ENCODE data around the gene TIPRL. TPM values are rescaled to one million over a fixed set of nuclear protein-coding genes. Genes with fewer than 3 reads are reported as not detected.

The TIPRL gene
- total RNA-seq, 4 donors from 2014 or later = 14.5 to 45.1 (median 23.7) TPM

DNA sequence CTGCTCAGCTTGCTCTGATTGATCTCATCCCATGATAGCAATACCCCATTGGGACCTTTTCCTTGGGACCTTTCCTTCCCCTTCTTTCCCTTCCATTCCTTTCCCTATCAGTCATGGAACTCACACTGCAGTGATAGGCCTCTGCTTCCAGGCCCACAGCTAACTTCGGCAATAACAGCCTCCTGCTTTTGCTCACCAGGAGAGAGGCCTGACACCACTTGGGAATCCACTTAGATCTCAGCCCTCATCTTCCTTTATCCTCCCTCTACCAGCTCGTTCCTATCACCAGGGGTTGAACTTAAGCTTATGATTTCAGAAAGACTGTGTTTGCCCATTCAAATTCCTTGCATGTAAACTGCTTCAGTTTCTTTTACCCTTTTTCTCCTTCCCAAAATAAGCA lies 11.0 kb upstream of the TIPRL start:
- intact Hi-C loops (cut with DNase I) = no loop called here
- Histone ChIP-seq H3K9me3 (no peaks in the 10 kb centered on the region), H3K27me3 (no peaks in the 10 kb centered on the region), H3K4me3 (no peak overlapping the region), H3K27ac (no peak overlapping the region), H3K4me1 (no peaks in the 10 kb centered on the region), H3K36me3 (no peaks in the 10 kb centered on the region)
- 44 to 55% methylated on average over 2 of the region's 2 CpGs for WGBS, 2 donors
- no peak for TF ChIP-seq CTCF (IDR thresholded peaks at IDR 0.05)
- no peak for TF ChIP-seq POLR2A (IDR thresholded peaks at IDR 0.05)
- DNase-seq = no peak

DNA sequence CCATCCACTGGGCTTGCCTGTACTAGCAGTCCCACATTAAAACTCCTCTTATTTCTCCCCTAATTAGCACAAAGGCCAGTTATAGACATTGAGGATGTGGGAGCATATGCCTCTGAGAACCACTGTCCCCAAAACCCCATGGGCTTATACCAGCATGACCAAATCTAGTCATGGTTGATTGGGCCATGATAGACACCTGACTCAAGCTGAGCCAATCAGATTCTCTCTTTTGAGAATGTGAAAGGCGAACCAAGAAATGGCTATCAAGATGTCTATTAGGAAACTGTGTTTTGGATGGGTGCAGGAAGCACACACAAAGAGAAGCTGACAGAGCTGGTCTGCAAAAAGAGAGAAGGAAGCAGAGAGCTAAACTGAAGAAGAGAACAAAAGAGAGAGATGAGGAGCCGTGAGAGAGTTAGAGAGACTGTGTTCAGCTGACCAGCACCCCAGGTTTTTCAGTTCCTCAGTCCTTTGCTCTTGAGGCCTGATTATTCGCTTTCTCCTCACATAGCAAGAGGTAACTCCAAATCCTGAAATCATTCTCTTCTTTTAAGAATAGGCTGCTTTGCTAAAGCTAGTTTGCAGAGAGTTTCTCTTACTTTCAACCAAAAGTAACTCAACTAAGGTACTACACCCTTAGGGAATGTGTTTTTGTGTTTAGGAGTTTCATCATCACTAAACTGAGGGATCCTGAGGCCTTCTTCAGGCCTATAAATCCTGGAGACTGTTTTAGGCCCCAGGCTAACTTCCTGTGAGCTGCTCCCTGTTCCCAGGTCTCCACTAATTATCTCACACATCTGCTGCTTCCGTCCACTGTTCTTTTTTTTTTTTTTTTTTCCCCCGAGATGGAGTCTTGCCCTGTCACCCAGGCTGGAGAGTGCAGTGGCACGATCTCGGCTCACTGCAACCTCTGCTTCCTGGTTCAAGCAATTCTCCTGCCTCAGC lies 7.9 kb upstream of the TIPRL start:
- no peak for TF ChIP-seq CTCF (IDR thresholded peaks at IDR 0.05)
- TF ChIP-seq POLR2A (IDR thresholded peaks at IDR 0.05) = no peak
- 88 to 90% methylated on average over 5 to 7 of the region's 7 CpGs for WGBS, 2 donors
- Histone ChIP-seq H3K27me3 (no peaks in the 10 kb centered on the region), H3K9me3 (no peaks in the 10 kb centered on the region), H3K4me3 (no peak overlapping the region), H3K36me3 (no peaks in the 10 kb centered on the region), H3K27ac (no peak overlapping the region), H3K4me1 (no peaks in the 10 kb centered on the region)
- intact Hi-C loops (cut with DNase I) = no loop called here
- no peak for DNase-seq

DNA sequence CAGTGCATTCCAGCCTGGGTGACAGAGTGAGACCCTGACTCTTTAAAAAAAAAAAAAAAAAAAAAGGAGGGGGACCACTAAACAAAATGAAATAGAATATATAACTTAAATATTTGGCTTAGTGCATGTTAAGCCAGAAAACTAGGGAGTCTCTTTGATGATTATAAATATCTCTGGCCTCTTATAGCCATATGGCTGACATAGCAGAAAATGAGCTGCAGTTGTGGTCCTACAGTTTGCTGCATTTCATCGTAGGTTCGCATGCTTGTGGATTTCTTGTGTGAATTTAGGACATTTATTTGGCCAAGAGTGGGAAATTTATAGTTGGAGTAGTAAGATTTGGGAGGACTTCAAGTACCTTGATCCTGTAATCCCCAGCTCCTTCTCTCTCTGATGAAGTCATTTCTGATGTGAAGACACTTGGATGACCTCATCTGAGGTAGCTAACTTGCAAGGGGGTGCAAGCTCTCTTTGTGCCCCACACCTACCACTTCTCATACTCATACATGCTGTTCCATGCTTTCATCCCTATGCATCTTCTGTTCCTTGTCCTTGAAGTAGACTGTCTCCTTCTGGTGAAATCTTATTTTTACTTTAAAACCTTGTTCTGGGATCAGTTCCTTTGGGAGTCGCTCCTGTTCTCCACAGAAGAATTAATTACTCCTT lies 6.4 kb upstream of the TIPRL start:
- 88 to 91% methylated on average over 3 of the region's 3 CpGs for WGBS, 2 donors
- no peaks in the 10 kb centered on the region for H3K36me3 ChIP-seq
- no peaks in the 10 kb centered on the region for H3K4me1 ChIP-seq
- no peak overlapping the region for H3K4me3 ChIP-seq
- no peak for DNase-seq
- intact Hi-C loops (cut with DNase I) = no loop called here
- no peaks in the 10 kb centered on the region for H3K27me3 ChIP-seq
- TF ChIP-seq POLR2A (IDR thresholded peaks at IDR 0.05) (no peak), CTCF (IDR thresholded peaks at IDR 0.05) (no peak)
- H3K9me3 ChIP-seq = no peaks in the 10 kb centered on the region
- H3K27ac ChIP-seq = no peak overlapping the region

DNA sequence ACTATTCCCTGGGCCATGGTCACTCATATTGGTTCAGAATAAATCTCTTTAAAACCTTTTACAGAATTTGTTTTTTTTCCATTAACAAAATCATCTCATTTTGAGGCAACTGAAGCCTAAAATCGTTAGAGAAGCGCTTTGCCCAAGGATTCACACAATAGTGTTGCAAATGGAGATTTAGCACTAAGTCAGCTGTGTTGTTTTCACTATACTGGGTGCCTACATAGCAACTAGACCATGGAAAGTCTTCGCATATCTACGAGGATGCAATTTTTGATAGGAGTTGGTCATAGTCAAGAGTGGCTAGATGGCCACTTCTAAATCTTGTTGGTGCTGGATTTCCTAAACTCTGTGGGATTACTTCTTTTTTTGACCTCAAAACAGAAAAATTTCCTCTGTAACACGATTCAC lies 530 bp upstream of the TIPRL start:
- TF ChIP-seq POLR2A (IDR thresholded peaks at IDR 0.05) (no peak), CTCF (IDR thresholded peaks at IDR 0.05) (no peak)
- Histone ChIP-seq H3K4me3 (peak overlapping the region; percentile 88 to 92 (median 90)), H3K27me3 (no peaks in the 10 kb centered on the region), H3K27ac (peak overlapping the region; percentile 92 to 96 (median 94)), H3K36me3 (no peaks in the 10 kb centered on the region), H3K9me3 (no peaks in the 10 kb centered on the region), H3K4me1 (peaks cover 0 to 32% (median 11%) of the 10 kb centered on the region in 3 donors)
- intact Hi-C loops (cut with DNase I) = no loop called here
- no peak for DNase-seq
- WGBS, 2 donors = 69 to 74% methylated on average over 5 of the region's 5 CpGs

Data from esophagus squamous epithelium (tissue), 5 donors.